Activated CD8-positive, alpha-beta T cell treated with anti-CD3 and anti-CD28 coated beads for 36 hours (primary cell): Measurements from ENCODE around the gene TEX101. TPM values are rescaled to one million over a fixed set of nuclear protein-coding genes. Genes with fewer than 3 reads are reported as not detected.

ENCODE experiments used
- ATAC-seq: fragments of 200-7000 bp; cut with Tn5 transposase; one replicate; pipeline ENCODE4 v1.10.0; 2021; ENCODE audit warnings: mild to moderate bottlenecking, moderate library complexity
- CTCF ChIA-PET: fragments of 350-600 bp; sonication (Branson Sonifier 250); formaldehyde crosslinking; loops from one replicate; lab custom pipeline; 2021; ENCODE audit warnings: antibody characterized with exemption; lab: Charles Lee
- POLR2A ChIA-PET: fragments of 350-600 bp; sonication (Branson Sonifier 250); formaldehyde crosslinking; loops from one replicate; lab custom pipeline; 2021; ENCODE audit warnings: antibody characterized with exemption; lab: Charles Lee
- DNase-seq: peaks from one replicate; pipeline ENCODE4 v3.0.0-alpha.2; 2020
- H3K27ac Mint-ChIP-seq: one replicate; pipeline ENCODE4 v1.8.0; 2021; ENCODE audit warnings: mild to moderate bottlenecking, mixed read lengths
- H3K27me3 Mint-ChIP-seq: one replicate; pipeline ENCODE4 v1.8.0; 2021; ENCODE audit warnings: mixed read lengths
- H3K36me3 Mint-ChIP-seq: one replicate; pipeline ENCODE4 v1.8.0; 2021; ENCODE audit warnings: low read depth, mixed read lengths
- H3K4me1 Mint-ChIP-seq: one replicate; pipeline ENCODE4 v1.8.0; 2021; ENCODE audit warnings: low read depth, mixed read lengths
- H3K4me3 Mint-ChIP-seq: one replicate; pipeline ENCODE4 v1.8.0; 2021; ENCODE audit warnings: mild to moderate bottlenecking, moderate library complexity, mixed read lengths
- H3K9me3 Mint-ChIP-seq: one replicate; pipeline ENCODE4 v1.8.0; 2021; ENCODE audit warnings: mixed read lengths
- intact Hi-C: fragments of 100-400 bp; cut with micrococcal nuclease; formaldehyde crosslinking; loops from one replicate; pipeline ENCODE4 v1.10.0; 2022
- total RNA-seq, 2 experiments: library from RNA; stranded (reverse); gene quantifications; one replicate each; pipeline ENCODE4 v1.2.3, GENCODE V29; 2021
- TF ChIP-seq, protein P1 (sequence below): fragments of 200-600 bp; IDR thresholded peaks from one replicate; pipeline ENCODE4 v1.8.0; 2022; ENCODE audit warnings: antibody characterized with exemption, mild to moderate bottlenecking

The TEX101 gene
- total RNA-seq, 2 experiments from 2014 or later: not detected

DNA sequence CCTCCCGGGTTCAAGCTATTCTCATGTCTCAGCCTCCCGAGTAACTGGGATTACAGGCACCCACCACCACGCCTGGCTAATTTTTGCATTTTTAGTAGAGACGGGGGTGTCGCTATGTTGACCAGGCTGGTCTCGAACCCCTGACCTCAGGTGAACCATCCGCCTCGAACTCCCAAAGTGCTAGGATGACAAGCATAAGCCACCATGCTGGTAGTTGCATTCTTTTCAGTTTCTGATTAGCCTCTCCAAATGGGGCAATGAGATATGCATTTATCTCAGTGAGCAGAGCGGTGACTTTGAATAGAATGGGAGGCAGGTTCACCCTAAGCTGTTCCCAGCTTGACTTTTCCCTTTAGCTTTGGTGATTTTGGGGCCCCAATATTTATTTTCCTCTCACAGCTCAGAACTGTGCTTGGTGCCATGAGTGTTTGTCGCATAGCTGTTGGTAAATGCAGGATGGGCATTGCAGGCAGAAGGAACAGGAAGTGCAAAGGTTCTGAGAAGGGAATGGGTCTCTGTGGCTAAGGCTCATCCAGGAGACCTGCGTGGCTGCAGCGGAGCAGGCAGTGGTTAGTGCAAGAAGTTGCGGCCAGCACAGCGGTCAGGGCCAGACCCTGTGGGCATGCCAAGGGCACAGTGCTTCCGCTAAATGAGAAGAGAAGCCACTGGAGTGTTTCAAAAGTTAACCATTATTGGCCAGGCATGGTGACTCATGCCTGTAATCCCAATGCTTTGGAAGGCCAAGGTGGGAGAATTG is 30.0 kb downstream of the TEX101 start:
- H3K4me3 Mint-ChIP-seq: no peak overlapping the region
- no peaks in the 10 kb centered on the region for H3K27me3 Mint-ChIP-seq
- H3K4me1 Mint-ChIP-seq: peaks cover 15% of the 10 kb centered on the region
- H3K36me3 Mint-ChIP-seq: no peaks in the 10 kb centered on the region
- ATAC-seq (no peak), DNase-seq (no peak)
- no peaks in the 10 kb centered on the region for H3K9me3 Mint-ChIP-seq
- intact Hi-C loops: loop anchor here (5.0 kb wide), 1 partner anchor 153 kb away; the partner anchor contains the start of genes IRGQ and ZNF576
- no peak overlapping the region for H3K27ac Mint-ChIP-seq
- ChIA-PET CTCF (interaction anchor here (2.7 to 11.8 kb wide), 2 partner anchors 12 to 77 kb away, joined by 8 to 328 read pairs; no protein-coding TSS in a partner anchor), POLR2A (interaction anchor here (1.2 kb wide), 1 partner anchor 29 kb away, joined by 4 read pairs; no protein-coding TSS in a partner anchor)
- TF ChIP-seq, protein P1, sequence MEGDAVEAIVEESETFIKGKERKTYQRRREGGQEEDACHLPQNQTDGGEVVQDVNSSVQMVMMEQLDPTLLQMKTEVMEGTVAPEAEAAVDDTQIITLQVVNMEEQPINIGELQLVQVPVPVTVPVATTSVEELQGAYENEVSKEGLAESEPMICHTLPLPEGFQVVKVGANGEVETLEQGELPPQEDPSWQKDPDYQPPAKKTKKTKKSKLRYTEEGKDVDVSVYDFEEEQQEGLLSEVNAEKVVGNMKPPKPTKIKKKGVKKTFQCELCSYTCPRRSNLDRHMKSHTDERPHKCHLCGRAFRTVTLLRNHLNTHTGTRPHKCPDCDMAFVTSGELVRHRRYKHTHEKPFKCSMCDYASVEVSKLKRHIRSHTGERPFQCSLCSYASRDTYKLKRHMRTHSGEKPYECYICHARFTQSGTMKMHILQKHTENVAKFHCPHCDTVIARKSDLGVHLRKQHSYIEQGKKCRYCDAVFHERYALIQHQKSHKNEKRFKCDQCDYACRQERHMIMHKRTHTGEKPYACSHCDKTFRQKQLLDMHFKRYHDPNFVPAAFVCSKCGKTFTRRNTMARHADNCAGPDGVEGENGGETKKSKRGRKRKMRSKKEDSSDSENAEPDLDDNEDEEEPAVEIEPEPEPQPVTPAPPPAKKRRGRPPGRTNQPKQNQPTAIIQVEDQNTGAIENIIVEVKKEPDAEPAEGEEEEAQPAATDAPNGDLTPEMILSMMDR: no peak

DNA sequence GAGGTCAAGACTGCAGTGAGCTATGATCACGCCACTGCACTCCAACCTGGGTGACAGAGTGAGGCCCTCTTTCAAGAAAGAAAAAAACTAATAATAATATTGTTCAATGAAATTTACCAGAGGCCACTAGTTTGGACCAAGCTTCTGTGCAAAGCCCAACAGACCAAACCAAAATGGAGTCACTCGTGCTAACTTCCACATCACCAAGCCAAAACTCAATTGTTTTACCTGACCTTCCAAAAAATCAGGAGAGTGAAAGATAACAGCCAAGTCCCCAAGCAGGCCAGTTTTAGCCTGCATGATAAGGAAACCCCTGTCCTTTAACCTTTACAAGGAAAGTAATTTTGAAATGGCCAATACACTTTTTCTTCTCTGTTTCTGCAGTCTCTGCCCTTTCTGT is 30.7 kb downstream of the TEX101 start:
- no peak overlapping the region for H3K27ac Mint-ChIP-seq
- no peaks in the 10 kb centered on the region for H3K36me3 Mint-ChIP-seq
- DNase-seq (no peak), ATAC-seq (no peak)
- CTCF ChIA-PET: interaction anchor here (2.1 to 11.8 kb wide), 3 partner anchors 13 to 152 kb away, joined by 8 to 328 read pairs (median 13); partner anchors contain the start of genes IRGQ and ZNF576
- peaks cover 14% of the 10 kb centered on the region for H3K4me1 Mint-ChIP-seq
- intact Hi-C loops: loop anchor here (5.0 kb wide), 1 partner anchor 152 kb away; the partner anchor contains the start of genes IRGQ and ZNF576
- H3K27me3 Mint-ChIP-seq: no peaks in the 10 kb centered on the region
- no peaks in the 10 kb centered on the region for H3K9me3 Mint-ChIP-seq
- TF ChIP-seq, protein P1: no peak
- H3K4me3 Mint-ChIP-seq: no peak overlapping the region
- POLR2A ChIA-PET: interaction anchor here (1.2 kb wide), 1 partner anchor 28 kb away, joined by 4 read pairs; no protein-coding TSS in a partner anchor

DNA sequence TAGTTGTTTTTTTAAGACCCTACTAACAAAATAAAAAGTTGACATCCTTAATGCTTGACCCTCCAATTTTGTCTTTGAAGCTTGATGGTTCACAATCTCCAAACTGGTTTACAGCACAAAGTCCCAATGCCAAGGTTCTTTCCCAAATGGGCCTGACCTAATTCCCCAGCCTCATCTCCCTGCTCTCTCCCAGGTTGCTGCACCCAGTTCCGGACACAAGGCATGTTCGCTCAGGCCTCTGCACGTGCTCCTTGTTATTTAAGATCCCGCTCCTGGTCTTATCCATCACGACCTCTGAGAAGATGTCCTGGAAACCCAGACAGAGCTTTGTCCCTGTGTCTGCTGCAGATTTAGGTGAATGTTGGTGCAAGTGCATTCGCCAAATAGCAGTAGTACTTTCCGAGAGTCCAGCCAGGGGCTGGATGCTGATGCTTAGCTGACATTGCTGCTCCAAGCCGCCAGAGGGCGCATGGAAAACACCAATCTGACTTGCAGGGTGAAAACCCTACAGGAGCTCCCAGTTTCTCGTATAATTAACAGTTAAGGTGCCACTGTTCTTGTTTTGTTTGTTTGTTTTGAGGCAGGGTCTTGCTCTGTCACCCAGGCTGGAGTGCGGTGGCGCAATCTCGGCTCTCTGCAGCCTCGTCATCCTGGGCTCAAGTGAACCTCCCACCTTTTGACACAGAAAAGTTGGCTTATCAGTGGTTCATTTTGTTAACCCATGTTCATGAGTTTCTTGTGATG is 32.2 kb downstream of the TEX101 start:
- Mint-ChIP-seq H3K27ac (no peak overlapping the region), H3K4me3 (no peak overlapping the region)
- CTCF ChIA-PET: interaction anchor here (0.6 to 11.8 kb wide), 39 partner anchors 9 to 1340 kb away, joined by 3 to 328 read pairs (median 5); partner anchors contain the start of genes ETHE1, IRGQ, LYPD3 and PHLDB3

GRCh38 chr19:43447655-43448054 is 33.0 kb downstream of the TEX101 start:
- DNase-seq (no peak), ATAC-seq (no peak)
- no peak overlapping the region for H3K27ac Mint-ChIP-seq
- H3K27me3 Mint-ChIP-seq: no peaks in the 10 kb centered on the region
- intact Hi-C loops: loop anchor here (1.0 to 5.0 kb wide), 2 partner anchors 72 to 150 kb away; partner anchors contain the start of genes IRGQ and ZNF576
- H3K4me1 Mint-ChIP-seq: peaks cover 21% of the 10 kb centered on the region
- ChIA-PET CTCF (interaction anchor here (1.0 to 11.8 kb wide), 36 partner anchors 10 to 204 kb away, joined by 3 to 328 read pairs (median 6); partner anchors contain the start of genes ETHE1, IRGQ, LYPD3 and PHLDB3), POLR2A (interaction anchor here (0.6 to 2.2 kb wide), 3 partner anchors 14 to 72 kb away, joined by 3 to 17 read pairs (median 4); partner anchors contain the start of gene LYPD3)
- H3K36me3 Mint-ChIP-seq: no peaks in the 10 kb centered on the region
- peaks cover 3% of the 10 kb centered on the region for H3K9me3 Mint-ChIP-seq
- TF ChIP-seq, protein P1: no peak
- H3K4me3 Mint-ChIP-seq: no peak overlapping the region

More for the DNA sequence above, 32.2 kb downstream of the TEX101 start:
- TF ChIP-seq, protein P1: peak; percentile 94
- DNase-seq: peak; percentile 84
- no peaks in the 10 kb centered on the region for H3K36me3 Mint-ChIP-seq
- H3K9me3 Mint-ChIP-seq: no peaks in the 10 kb centered on the region
- H3K4me1 Mint-ChIP-seq: peaks cover 18% of the 10 kb centered on the region
- no peaks in the 10 kb centered on the region for H3K27me3 Mint-ChIP-seq
- peak; percentile 91 for ATAC-seq
- intact Hi-C loops: loop anchor here (1.0 to 5.0 kb wide), 2 partner anchors 72 to 150 kb away; partner anchors contain the start of genes IRGQ and ZNF576
- POLR2A ChIA-PET: interaction anchor here (0.6 to 2.2 kb wide), 4 partner anchors 14 to 78 kb away, joined by 3 to 17 read pairs (median 4); partner anchors contain the start of gene LYPD3
